ENCODE measurements around the gene KCTD19.

- no peak for TF ChIP-seq CTCF (IDR thresholded peaks at IDR 0.05; ENCODE audit: low read depth, low read length, poor library complexity, severe bottlenecking)
- no peak for TF ChIP-seq EZH2phosphoT487 (IDR thresholded peaks at IDR 0.05; ENCODE audit: borderline replicate concordance, low read length)
These were observed 31.6 kb downstream of the KCTD19 start for GRCh38 chr16:67294938-67295361.
